Left renal cortex interstitium (tissue), 4 donors: ENCODE results near the gene PSTK. TPM values are rescaled to one million over a fixed set of nuclear protein-coding genes. Genes with fewer than 3 reads are reported as not detected.

Experiments used
- DNase-seq, 4 donors: peaks; one replicate each; pipeline ENCODE4 v3.0.0-alpha.2; 2013; ENCODE audit warnings: low read depth in 4 of 4, low spot score in 2 of 4, missing footprints in 1 of 4
- polyA plus RNA-seq, 4 donors: library from polyadenylated mRNA; unstranded; fragments of 120-200 nt; gene quantifications; one replicate each; pipeline ENCODE4 v1.2.1, GENCODE V29; 2013; ENCODE audit not compliant: insufficient read length in 4 of 4

Gene PSTK
- polyA plus RNA-seq, 4 donors = 9.0 to 12.0 (median 11.2) TPM

- no peak for DNase-seq
Observed at GRCh38 chr10:123017421-123018165, 37.4 kb downstream of the PSTK start.

DNA sequence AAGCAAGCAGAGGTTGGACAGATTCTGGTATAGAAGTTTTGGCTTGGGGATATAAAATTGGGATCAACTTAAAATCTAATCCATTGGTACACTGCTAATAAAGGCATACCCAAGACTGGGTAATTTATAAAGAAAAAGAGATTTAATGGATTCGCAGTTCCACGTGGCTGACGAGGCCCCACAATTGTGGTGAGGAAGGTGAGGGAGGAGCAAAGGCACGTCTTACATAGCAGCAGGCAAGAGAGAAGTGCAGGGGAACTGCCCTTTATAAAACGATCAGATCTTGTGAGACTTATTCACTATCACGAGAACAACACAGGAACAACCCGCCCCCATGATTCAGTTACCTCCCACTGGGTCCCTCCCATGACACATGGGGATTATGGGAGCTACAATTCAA, 38.3 kb downstream of the PSTK start:
- no peak for DNase-seq

DNA sequence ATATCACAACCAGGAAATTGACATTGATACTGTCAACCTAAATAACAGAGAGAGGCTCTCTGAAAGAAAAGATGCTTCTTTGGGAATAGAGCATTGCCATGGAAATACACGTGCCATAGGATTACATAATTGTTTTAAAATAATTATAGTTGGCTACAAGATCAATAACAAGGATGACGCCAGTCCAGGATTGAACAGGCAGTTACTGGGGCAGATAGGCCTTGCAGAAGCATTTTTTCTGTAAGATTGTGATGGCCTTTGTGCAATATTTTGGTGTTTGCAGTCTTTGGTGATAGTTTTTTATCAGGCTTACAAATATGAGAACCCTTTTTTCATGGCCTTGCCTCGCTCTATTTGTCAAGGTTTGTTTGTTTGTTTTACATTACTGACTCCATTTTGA, 39.1 kb downstream of the PSTK start:
- no peak for DNase-seq

DNA sequence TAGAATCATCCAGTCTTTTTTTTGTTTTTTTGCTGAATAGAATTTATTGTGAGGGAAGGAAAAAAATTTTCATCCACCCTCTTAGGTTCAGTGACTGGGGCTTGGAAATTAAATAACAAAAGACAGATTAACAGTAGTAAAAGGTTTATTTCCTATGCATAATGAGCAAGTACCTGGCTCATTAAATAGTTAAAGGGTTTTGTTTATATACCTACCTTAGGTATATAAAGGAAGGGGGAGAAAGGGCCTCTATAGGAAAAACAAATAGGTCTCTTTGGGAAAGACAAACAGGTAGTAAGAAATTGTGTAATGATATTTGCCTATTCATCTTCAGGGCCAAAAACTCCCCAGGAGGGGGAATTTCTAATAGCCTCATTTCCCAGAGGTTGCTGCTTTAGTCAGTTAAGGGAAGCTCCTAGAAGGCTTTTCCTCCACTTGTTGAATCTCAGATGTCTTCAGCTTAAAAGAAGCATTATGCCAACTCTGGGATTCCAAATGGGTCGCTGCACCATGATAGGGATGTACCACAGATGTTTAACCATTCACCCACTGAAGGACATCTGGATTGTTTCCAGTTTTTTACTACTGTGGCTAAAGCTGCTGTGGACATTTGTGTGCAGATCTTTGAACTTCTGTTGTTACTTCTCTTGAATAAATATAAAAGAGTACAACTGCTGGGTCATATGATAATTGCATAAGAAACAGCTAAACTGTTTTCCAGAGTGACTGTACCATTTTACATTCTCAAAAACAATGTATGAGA, 39.9 kb downstream of the PSTK start:
- no peak for DNase-seq

- DNase-seq = no peak
Observed at GRCh38 chr10:123021517-123021916, 41.3 kb downstream of the PSTK start.

DNA sequence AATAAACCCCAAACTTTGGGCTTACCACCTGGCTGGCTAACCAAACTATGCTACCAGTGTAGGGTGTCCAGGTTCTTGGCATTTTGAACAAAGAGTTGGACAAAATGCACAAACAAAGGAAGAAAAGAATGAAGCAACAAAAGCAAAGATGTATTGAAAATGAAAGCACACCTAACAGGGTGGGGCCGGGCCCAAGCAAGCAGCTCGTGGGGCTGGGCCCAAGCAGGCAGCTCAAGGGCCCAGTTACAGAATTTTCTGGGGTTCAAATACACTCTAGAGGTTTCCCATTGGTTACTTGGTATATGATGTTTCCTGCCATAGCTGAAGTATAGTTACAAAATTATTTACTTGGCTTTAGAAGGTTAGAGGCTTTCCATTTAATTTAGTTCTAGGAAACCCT, 44.3 kb downstream of the PSTK start:
- DNase-seq = no peak

DNA sequence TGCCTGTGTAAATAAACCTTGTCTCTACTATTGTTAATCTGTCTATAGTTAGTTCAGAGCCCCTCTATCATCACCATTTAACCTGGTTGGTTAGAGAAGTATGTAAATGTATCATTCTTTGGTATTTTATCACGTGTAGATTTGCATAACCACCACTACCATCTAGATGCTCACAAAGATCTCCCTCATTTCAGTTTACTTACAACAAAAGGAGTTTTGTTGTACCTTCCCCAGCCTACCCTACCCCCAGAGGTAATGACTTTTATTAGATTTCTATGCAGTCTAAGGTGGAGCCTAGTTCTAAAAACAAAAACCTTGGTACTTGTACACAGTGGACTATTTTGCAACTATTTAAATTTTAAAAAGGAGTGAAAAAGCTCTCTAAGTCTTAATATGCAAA, 46.1 kb downstream of the PSTK start:
- DNase-seq = no peak

DNA sequence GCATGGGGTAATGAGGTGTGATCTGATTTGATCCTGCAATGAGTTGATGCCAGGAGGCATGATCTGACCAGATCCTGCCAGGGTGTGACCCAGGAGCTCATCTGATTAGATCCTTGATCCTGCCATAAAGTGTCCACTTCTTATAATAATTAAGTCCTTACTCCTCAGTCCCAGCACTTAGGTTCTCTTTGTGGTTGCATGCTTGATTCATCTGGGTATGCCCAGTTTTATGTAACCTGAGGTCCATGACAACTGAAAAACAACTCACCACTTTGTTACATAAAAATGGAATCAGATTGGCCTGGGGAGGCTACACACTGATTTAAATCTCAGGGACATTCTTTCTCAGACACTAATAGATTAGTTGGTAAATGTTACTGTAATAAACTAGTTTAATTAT, 47.7 kb downstream of the PSTK start:
- no peak for DNase-seq

DNA sequence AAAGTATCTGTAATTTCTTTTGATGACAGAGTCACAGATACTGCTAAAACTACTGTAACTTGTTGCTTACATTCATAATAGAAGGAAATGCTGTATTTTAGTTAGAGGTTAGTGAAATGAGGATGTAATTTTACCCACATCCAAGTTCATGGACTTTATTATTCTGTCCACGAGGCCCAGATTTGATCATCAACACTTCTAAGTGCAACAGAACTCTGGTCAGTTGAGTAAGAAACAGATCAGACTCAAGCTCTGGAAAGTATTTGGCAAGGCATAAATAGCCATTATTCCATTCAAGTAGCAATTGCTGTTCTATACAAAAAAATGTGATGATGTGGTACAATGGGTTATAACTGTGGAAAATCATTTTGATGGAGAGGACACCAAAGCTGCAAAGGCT, 50.9 kb downstream of the PSTK start:
- no peak for DNase-seq

DNA sequence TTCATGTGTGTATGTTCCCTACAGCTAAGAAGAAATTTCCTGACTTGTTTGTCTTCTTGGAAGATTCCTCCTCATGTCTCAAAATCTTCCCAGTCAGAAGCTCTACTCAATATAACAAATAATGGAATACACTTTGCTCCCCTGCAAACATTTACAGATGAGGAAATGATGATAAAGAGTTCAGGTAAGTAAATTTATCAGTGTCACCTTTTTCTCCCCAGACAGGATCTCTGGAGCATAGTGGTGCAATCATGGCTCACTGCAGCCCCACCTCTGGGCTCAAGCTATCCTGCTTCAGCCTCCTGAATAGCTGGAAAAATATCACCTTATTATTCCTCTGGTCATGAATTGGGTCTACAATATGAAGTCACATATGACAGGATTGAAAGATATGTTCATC, 54.1 kb downstream of the PSTK start:
- DNase-seq = no peak

DNA sequence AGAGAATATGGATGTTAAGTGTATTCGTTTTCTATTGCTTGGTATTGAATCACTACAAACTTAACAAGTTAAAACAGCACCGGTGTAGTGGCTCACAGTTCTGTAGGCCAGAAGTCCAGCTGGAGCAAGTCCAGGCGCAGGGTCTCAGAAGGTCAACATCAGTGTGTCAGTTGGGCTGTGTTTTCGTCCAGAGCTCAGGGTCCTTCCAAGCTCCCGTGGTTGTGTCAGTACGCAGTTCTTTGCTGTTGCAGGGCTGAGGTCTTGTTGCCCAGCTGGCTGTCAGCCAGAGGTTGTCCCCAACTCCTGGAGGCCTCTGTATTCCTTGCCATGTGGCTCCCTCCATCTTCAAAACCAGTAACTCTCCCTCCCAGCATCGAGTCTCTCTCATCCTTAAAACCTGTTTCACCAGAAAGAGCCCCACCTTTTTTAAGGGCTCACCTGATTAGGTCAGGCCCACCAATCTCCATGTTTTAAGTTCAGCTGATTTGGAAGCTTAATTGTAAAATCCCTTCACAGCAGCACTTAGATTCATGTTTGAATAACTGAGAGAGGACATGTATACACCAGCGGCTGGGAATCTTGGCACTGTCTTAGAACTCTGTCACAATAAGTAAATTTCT, 55.4 kb downstream of the PSTK start:
- no peak for DNase-seq

- DNase-seq = no peak
Observed at GRCh38 chr10:123038782-123039631, 58.8 kb downstream of the PSTK start.

- DNase-seq = no peak
Observed at GRCh38 chr10:123039632-123039930, 59.4 kb downstream of the PSTK start.

Other genes starting within 250 kb of the PSTK start
- 1 to 10 TPM; 1.0 to 2.5 (median 1.8) TPM for gene CUZD1, start 134.5 kb upstream of the PSTK start, polyA plus RNA-seq
- 1 to 10 TPM; 4.8 to 7.4 (median 6.6) TPM for gene FAM24B, start 100.8 kb upstream of the PSTK start, polyA plus RNA-seq
- not detected for gene FAM24A, start 69.8 kb upstream of the PSTK start, polyA plus RNA-seq
- gene C10orf88, start 26.2 kb upstream of the PSTK start, polyA plus RNA-seq = 10 to 100 TPM; 15.2 to 20.5 (median 19.7) TPM
- gene IKZF5, start 28.4 kb downstream of the PSTK start, polyA plus RNA-seq = 10 to 100 TPM; 18.2 to 27.4 (median 21.5) TPM
- gene ACADSB, start 28.6 kb downstream of the PSTK start, polyA plus RNA-seq = 10 to 100 TPM; 20.3 to 30.2 (median 25.8) TPM
- gene HMX3, start 155.6 kb downstream of the PSTK start, polyA plus RNA-seq = not detected
- gene HMX2, start 167.7 kb downstream of the PSTK start, polyA plus RNA-seq = 1 to 10 TPM; 1.4 to 2.9 (median 2.2) TPM
- gene BUB3, start 174.0 kb downstream of the PSTK start, polyA plus RNA-seq = 100 to 1,000 TPM; 118 to 122 (median 120) TPM